ENCODE data around the gene RABAC1. TPM values are rescaled to one million over a fixed set of nuclear protein-coding genes. Genes with fewer than 3 reads are reported as not detected.
A peak's percentile ranks its signal among the peaks of the same experiment; 100 is the strongest.

RABAC1 gene
- total RNA-seq, 1 donor from 2014 or later, result 130 TPM

- H3K36me3 ChIP-seq (ENCODE audit: control insufficient read depth, insufficient read depth, low read length), result no peaks in the 10 kb centered on the region
- no peak for DNase-seq (ENCODE audit: low read depth)
- TF ChIP-seq CTCF (IDR thresholded peaks at IDR 0.05; ENCODE audit: insufficient read depth, low read length, poor library complexity, severe bottlenecking), result no peak
- H3K27me3 ChIP-seq (ENCODE audit: control insufficient read depth, insufficient read depth, low read length), result peaks cover 62% of the 10 kb centered on the region
- no peak overlapping the region for H3K4me3 ChIP-seq (ENCODE audit: low read depth, low read length)
These were observed 23.2 kb downstream of the RABAC1 start for GRCh38 chr19:41935760-41936415.

GRCh38 chr19:41934849-41935374 is 24.2 kb downstream of the RABAC1 start:
- DNase-seq (ENCODE audit: low read depth), result no peak
- Histone ChIP-seq H3K36me3 (ENCODE audit: control insufficient read depth, insufficient read depth, low read length) (no peaks in the 10 kb centered on the region), H3K4me3 (ENCODE audit: low read depth, low read length) (no peak overlapping the region), H3K27me3 (ENCODE audit: control insufficient read depth, insufficient read depth, low read length) (peaks cover 71% of the 10 kb centered on the region)
- TF ChIP-seq CTCF (IDR thresholded peaks at IDR 0.05; ENCODE audit: insufficient read depth, low read length, poor library complexity, severe bottlenecking), result peak; percentile 90

- no peak overlapping the region for H3K4me3 ChIP-seq (ENCODE audit: low read depth, low read length)
- no peaks in the 10 kb centered on the region for H3K36me3 ChIP-seq (ENCODE audit: control insufficient read depth, insufficient read depth, low read length)
- DNase-seq (ENCODE audit: low read depth), result no peak
- no peak for TF ChIP-seq CTCF (IDR thresholded peaks at IDR 0.05; ENCODE audit: insufficient read depth, low read length, poor library complexity, severe bottlenecking)
- H3K27me3 ChIP-seq (ENCODE audit: control insufficient read depth, insufficient read depth, low read length), result peaks cover 78% of the 10 kb centered on the region
These were observed 25.3 kb downstream of the RABAC1 start for GRCh38 chr19:41933693-41934426.

- peaks cover 85% of the 10 kb centered on the region for H3K27me3 ChIP-seq (ENCODE audit: control insufficient read depth, insufficient read depth, low read length)
- no peak overlapping the region for H3K4me3 ChIP-seq (ENCODE audit: low read depth, low read length)
- no peak for TF ChIP-seq CTCF (IDR thresholded peaks at IDR 0.05; ENCODE audit: insufficient read depth, low read length, poor library complexity, severe bottlenecking)
- DNase-seq (ENCODE audit: low read depth), result no peak
- H3K36me3 ChIP-seq (ENCODE audit: control insufficient read depth, insufficient read depth, low read length), result no peaks in the 10 kb centered on the region
These were observed 26.3 kb downstream of the RABAC1 start for GRCh38 chr19:41932720-41933332.

- TF ChIP-seq CTCF (IDR thresholded peaks at IDR 0.05; ENCODE audit: insufficient read depth, low read length, poor library complexity, severe bottlenecking), result no peak
- DNase-seq (ENCODE audit: low read depth), result no peak
These were observed 26.8 kb downstream of the RABAC1 start for GRCh38 chr19:41932259-41932719.

More at GRCh38 chr19:41932259-41932719, 26.8 kb downstream of the RABAC1 start:
- Histone ChIP-seq H3K4me3 (ENCODE audit: low read depth, low read length) (no peak overlapping the region), H3K27me3 (ENCODE audit: control insufficient read depth, insufficient read depth, low read length) (peaks cover 88% of the 10 kb centered on the region), H3K36me3 (ENCODE audit: control insufficient read depth, insufficient read depth, low read length) (no peaks in the 10 kb centered on the region)

All from kidney epithelial cell (primary cell).